ENCODE measurements around the gene XXYLT1.

GRCh38 chr3:195025884-195026200, 245.1 kb downstream of the XXYLT1 start:
- TF ChIP-seq NFE2L2 (IDR thresholded peaks at IDR 0.05; ENCODE audit: low read depth, low read length) (no peak), MAZ (IDR thresholded peaks at IDR 0.05; ENCODE audit: borderline replicate concordance, low read depth, low read length) (no peak), CTCF (conservative IDR thresholded peaks at IDR 0.05; ENCODE audit: low read depth, low read length) (no peak), CEBPB (IDR thresholded peaks at IDR 0.05; ENCODE audit: low read depth, low read length) (no peak), FOS (IDR thresholded peaks at IDR 0.05; ENCODE audit: low read depth, low read length) (no peak), RAD21 (IDR thresholded peaks at IDR 0.05; ENCODE audit: low read length) (no peak), POLR2A (IDR thresholded peaks at IDR 0.05; ENCODE audit: low read depth, low read length) (no peak), MAFK (IDR thresholded peaks at IDR 0.05; ENCODE audit: low read depth, low read length) (no peak), BHLHE40 (IDR thresholded peaks at IDR 0.05; ENCODE audit: low read depth, low read length) (no peak), RFX5 (IDR thresholded peaks at IDR 0.05; ENCODE audit: low read depth, low read length) (no peak)
- TF ChIP-seq, protein P1, sequence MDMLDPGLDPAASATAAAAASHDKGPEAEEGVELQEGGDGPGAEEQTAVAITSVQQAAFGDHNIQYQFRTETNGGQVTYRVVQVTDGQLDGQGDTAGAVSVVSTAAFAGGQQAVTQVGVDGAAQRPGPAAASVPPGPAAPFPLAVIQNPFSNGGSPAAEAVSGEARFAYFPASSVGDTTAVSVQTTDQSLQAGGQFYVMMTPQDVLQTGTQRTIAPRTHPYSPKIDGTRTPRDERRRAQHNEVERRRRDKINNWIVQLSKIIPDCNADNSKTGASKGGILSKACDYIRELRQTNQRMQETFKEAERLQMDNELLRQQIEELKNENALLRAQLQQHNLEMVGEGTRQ (IDR thresholded peaks at IDR 0.05; ENCODE audit: low read depth, low read length): no peak

Measured in IMR-90 (cell line).